GM12878 (cell line): Measurements from ENCODE around the gene PEMT. TPM values are rescaled to one million over a fixed set of nuclear protein-coding genes. Genes with fewer than 3 reads are reported as not detected.
A peak's percentile ranks its signal among the peaks of the same experiment; 100 is the strongest.

Experiments used
- ATAC-seq: fragments of 200-7000 bp; cut with Tn5 transposase; 3 replicates; pipeline ENCODE4 v1.9.1; 2020; ENCODE audit warnings: mild to moderate bottlenecking, moderate library complexity
- BruUV-seq: library from RNA; stranded (reverse); fragments of 400-500 nt; replicated peaks from 2 replicates; lab custom pipeline; 2021; lab: Mats Ljungman, UMichigan
- CTCF ChIA-PET: fragments of 300-600 bp; sonication (Branson Sonifier 250); formaldehyde crosslinking; extraction: SDS; loops from one replicate; lab custom pipeline; 2021; ENCODE audit warnings: inconsistent platforms; lab: Yijun Ruan, JAX
- POLR2A ChIA-PET: fragments of 350-600 bp; formaldehyde crosslinking; extraction: SDS; loops from one replicate; lab custom pipeline; 2021; ENCODE audit warnings: inconsistent platforms; lab: Charles Lee
- RAD21 ChIA-PET: fragments of 300-600 bp; sonication (Branson Sonifier 250); formaldehyde crosslinking; loops from one replicate; lab custom pipeline; 2023; ENCODE audit warnings: antibody characterized with exemption; ENCODE audit not compliant: unreplicated experiment; lab: Charles Lee
- SMC1A ChIA-PET: fragments of 300-600 bp; sonication (Branson Sonifier 250); formaldehyde crosslinking; loops from one replicate; lab custom pipeline; 2023; ENCODE audit not compliant: unreplicated experiment, uncharacterized antibody; lab: Charles Lee
- DNase-seq: peaks from one replicate; pipeline ENCODE4 v3.0.0-alpha.2; 2011; ENCODE audit warnings: low read depth, low spot score
- FAIRE-seq: peaks from 3 replicates; lab custom pipeline; 2011; peaks lifted over from hg19 to GRCh38; lab: Jason Lieb, UNC
- H2AFZ ChIP-seq: 2 replicates; pipeline ENCODE4 v1.6.0; 2011; ENCODE audit warnings: low read depth, low read length, control low read depth; ENCODE audit not compliant: control insufficient read depth
- H3K27ac ChIP-seq: 2 replicates; pipeline ENCODE4 v1.5.1; 2011; ENCODE audit warnings: control low read depth; ENCODE audit not compliant: control insufficient read depth, insufficient read depth
- H3K27me3 ChIP-seq, 2 experiments: replicated peaks in 1 of 2; 2 replicates each; pipeline versions ENCODE4 v1.6.0 to v1.6.1; 2011; ENCODE audit warnings: low read length in 1 of 2; ENCODE audit not compliant: control insufficient read depth in 2 of 2, insufficient read depth in 2 of 2
- H3K36me3 ChIP-seq, 2 experiments: 2 replicates each; pipeline ENCODE4 v1.5.1; 2011; ENCODE audit warnings: low read length in 1 of 2; ENCODE audit not compliant: control insufficient read depth in 2 of 2, insufficient read depth in 2 of 2
- H3K4me1 ChIP-seq: 2 replicates; pipeline ENCODE4 v1.6.1; 2011; ENCODE audit warnings: mild to moderate bottlenecking, low read length, moderate library complexity, mixed read lengths; ENCODE audit not compliant: control insufficient read depth, insufficient read depth
- H3K4me2 ChIP-seq: 2 replicates; pipeline ENCODE4 v1.6.0; 2011; ENCODE audit warnings: control low read depth; ENCODE audit not compliant: control insufficient read depth, insufficient read depth
- H3K4me3 ChIP-seq: fragments of 200-600 bp; sonication (generic); 2 replicates; pipeline ENCODE4 v1.5.1; 2016
- H3K79me2 ChIP-seq: 2 replicates; pipeline ENCODE4 v1.6.0; 2011; ENCODE audit warnings: low read length; ENCODE audit not compliant: control insufficient read depth, insufficient read depth
- H3K9ac ChIP-seq: 2 replicates; pipeline ENCODE4 v1.8.0; 2011; ENCODE audit warnings: low read length, control low read depth, mixed read lengths; ENCODE audit not compliant: control insufficient read depth, insufficient read depth
- H3K9me3 ChIP-seq: replicated peaks from 3 replicates; pipeline ENCODE4 v1.5.1; 2011; ENCODE audit warnings: mild to moderate bottlenecking, low read length; ENCODE audit not compliant: control insufficient read depth, insufficient read depth
- H4K20me1 ChIP-seq: 2 replicates; pipeline ENCODE4 v1.6.0; 2011; ENCODE audit not compliant: control insufficient read depth, insufficient read depth
- ASH2L ChIP-seq: fragments of 300-600, 200-600 bp; sonication (generic); IDR thresholded peaks from 2 replicates; pipeline ENCODE4 v1.6.1; 2017; ENCODE audit warnings: low read depth, mild to moderate bottlenecking, borderline replicate concordance
- BCL11A ChIP-seq: IDR thresholded peaks from 2 replicates; pipeline ENCODE4 v1.6.1; 2011; ENCODE audit warnings: low read depth, low read length
- CBX3 ChIP-seq: fragments of 200-600 bp; sonication (generic); IDR thresholded peaks from 2 replicates; pipeline ENCODE4 v1.6.1; 2016; ENCODE audit warnings: low read depth, borderline replicate concordance
- GABPA ChIP-seq: IDR thresholded peaks from 2 replicates; pipeline ENCODE4 v1.6.1; 2014; ENCODE audit warnings: antibody characterized with exemption, low read depth, mild to moderate bottlenecking, inconsistent platforms
- GATAD2B ChIP-seq: fragments of 450-650 bp; conservative IDR thresholded peaks from 2 replicates; pipeline ENCODE4 v1.6.1; 2017; ENCODE audit warnings: low read depth, mild to moderate bottlenecking, moderate library complexity
- HDGF ChIP-seq: fragments of 450-650 bp; IDR thresholded peaks from 2 replicates; pipeline ENCODE4 v1.6.1; 2016; ENCODE audit warnings: antibody characterized with exemption
- IRF4 ChIP-seq: IDR thresholded peaks from 2 replicates; pipeline ENCODE4 v1.6.1; 2011; ENCODE audit warnings: low read depth, low read length
- JUND ChIP-seq: IDR thresholded peaks from 2 replicates; pipeline ENCODE4 v1.6.1; 2012; ENCODE audit warnings: low read depth, mild to moderate bottlenecking, low read length, improper control_type of control experiment, moderate library complexity
- KDM1A ChIP-seq: fragments of 200-600 bp; sonication (generic); IDR thresholded peaks from 2 replicates; pipeline ENCODE4 v1.6.1; 2016; ENCODE audit warnings: borderline replicate concordance
- KLF5 ChIP-seq: fragments of 450-650 bp; IDR thresholded peaks from 2 replicates; pipeline ENCODE4 v1.6.1; 2014; ENCODE audit warnings: mild to moderate bottlenecking; ENCODE audit not compliant: partially characterized antibody
- MEF2B ChIP-seq: fragments of 450-650 bp; IDR thresholded peaks from 2 replicates; pipeline ENCODE4 v1.6.1; 2018; ENCODE audit warnings: mild to moderate bottlenecking, moderate library complexity; ENCODE audit not compliant: partially characterized antibody, poor library complexity, severe bottlenecking
- NFXL1 ChIP-seq: fragments of 450-650 bp; IDR thresholded peaks from 2 replicates; pipeline ENCODE4 v1.6.1; 2017; ENCODE audit warnings: antibody characterized with exemption, mild to moderate bottlenecking, borderline replicate concordance
- NR2C2 ChIP-seq: IDR thresholded peaks from 2 replicates; pipeline ENCODE4 v1.6.1; 2011; ENCODE audit warnings: borderline replicate concordance, low read depth; ENCODE audit not compliant: control insufficient read depth, insufficient read length
- PAX5 ChIP-seq: IDR thresholded peaks from 2 replicates; pipeline ENCODE4 v1.6.1; 2011; ENCODE audit warnings: low read depth, low read length, borderline replicate concordance
- PAX8 ChIP-seq: fragments of 450-650 bp; IDR thresholded peaks from 2 replicates; pipeline ENCODE4 v1.6.1; 2017; ENCODE audit warnings: mild to moderate bottlenecking, moderate library complexity
- RAD21 ChIP-seq: IDR thresholded peaks from 2 replicates; pipeline ENCODE4 v1.6.1; 2011; ENCODE audit warnings: mild to moderate bottlenecking, low read depth, low read length, moderate library complexity; ENCODE audit not compliant: insufficient read depth
- RBBP5 ChIP-seq: fragments of 200-600 bp; sonication (generic); conservative IDR thresholded peaks from 2 replicates; pipeline ENCODE4 v1.6.1; 2016
- RUNX3 ChIP-seq: IDR thresholded peaks from 2 replicates; pipeline ENCODE4 v1.6.1; 2012; ENCODE audit warnings: low read length, inconsistent platforms
- SIN3A ChIP-seq: IDR thresholded peaks from 2 replicates; pipeline ENCODE4 v1.6.1; 2012; ENCODE audit warnings: low read depth, low read length, improper control_type of control experiment
- SP1 ChIP-seq: IDR thresholded peaks from one replicate; pipeline ENCODE4 v1.6.1; 2011; ENCODE audit warnings: low read depth, low read length
- STAT3 ChIP-seq: IDR thresholded peaks from 2 replicates; pipeline ENCODE4 v1.6.1; 2011; ENCODE audit warnings: low read depth, low read length, improper control_type of control experiment
- ZBED1 ChIP-seq: IDR thresholded peaks from 2 replicates; pipeline ENCODE4 v1.6.1; 2016; ENCODE audit warnings: borderline replicate concordance
- ZZZ3 ChIP-seq: IDR thresholded peaks from 2 replicates; pipeline ENCODE4 v1.6.1; 2011; ENCODE audit warnings: low read depth; ENCODE audit not compliant: control insufficient read depth, insufficient read length
- WGBS: methylation state at CpG from one replicate; pipeline ENCODE4 v1.1.6; 2016; ENCODE audit warnings: low lambda C conversion rate; ENCODE audit not compliant: insufficient replicate concordance, insufficient coverage; ENCODE audit errors: missing lambda C conversion rate; 5-methylcytosine and 5-hydroxymethylcytosine counted together
- in situ Hi-C: fragments of 300-500 bp; cut with MboI; formaldehyde crosslinking; loops from 9 replicates; pipeline ENCODE4 v1.14.3; 2018; ENCODE audit warnings: mixed read lengths
- intact Hi-C: fragments of 100-400 bp; cut with micrococcal nuclease; formaldehyde crosslinking; loops from one replicate; pipeline ENCODE4 v1.14.2; 2022; ENCODE audit not compliant: unreplicated experiment
- polyA plus RNA-seq, 11 experiments: library from polyadenylated mRNA; depleted of rRNA in 4 of 11; unstranded in 6 of 11; stranded (reverse) in 5 of 11; fragments of >200 nt; fragmentation: Nextera tagmentation in 4 of 11; fragmentation: Illumina TruSeq in 1 of 11; extraction: Ambion mirVana in 4 of 11; extraction: Trizol in 1 of 11; gene quantifications; 1 replicate in 1 of 11; 2 replicates in 10 of 11; pipeline versions ENCODE4 v1.2.1 to v1.2.3, GENCODE V29; 2011 to 2016; ENCODE audit warnings: inconsistent platforms in 2 of 11, missing spikeins in 2 of 11, low read depth in 1 of 11
- total RNA-seq, 4 experiments: library from RNA; depleted of rRNA in 3 of 4; stranded (reverse); fragments of >200 nt in 3 of 4; fragmentation: Illumina TruSeq in 1 of 4; extraction: Trizol in 1 of 4; gene quantifications; 2 replicates each; pipeline versions ENCODE4 v1.2.1 to v1.2.3, GENCODE V29; 2013 to 2021
- TF ChIP-seq, protein P1 (sequence below): IDR thresholded peaks from 2 replicates; pipeline ENCODE4 v1.6.1; 2012; ENCODE audit warnings: low read length, inconsistent platforms
- TF ChIP-seq, protein P2 (sequence below): IDR thresholded peaks from 2 replicates; pipeline ENCODE4 v1.6.1; 2011; ENCODE audit warnings: low read depth, mild to moderate bottlenecking, low read length, moderate library complexity, borderline replicate concordance; ENCODE audit errors: extremely low read depth

PEMT gene
- total and polyA plus RNA-seq, 10 of the 15 experiments (the other 5 are each of a cell fraction or from before 2014, with no cell fraction given) = 2.8 to 44.7 (median 25.4) TPM

DNA sequence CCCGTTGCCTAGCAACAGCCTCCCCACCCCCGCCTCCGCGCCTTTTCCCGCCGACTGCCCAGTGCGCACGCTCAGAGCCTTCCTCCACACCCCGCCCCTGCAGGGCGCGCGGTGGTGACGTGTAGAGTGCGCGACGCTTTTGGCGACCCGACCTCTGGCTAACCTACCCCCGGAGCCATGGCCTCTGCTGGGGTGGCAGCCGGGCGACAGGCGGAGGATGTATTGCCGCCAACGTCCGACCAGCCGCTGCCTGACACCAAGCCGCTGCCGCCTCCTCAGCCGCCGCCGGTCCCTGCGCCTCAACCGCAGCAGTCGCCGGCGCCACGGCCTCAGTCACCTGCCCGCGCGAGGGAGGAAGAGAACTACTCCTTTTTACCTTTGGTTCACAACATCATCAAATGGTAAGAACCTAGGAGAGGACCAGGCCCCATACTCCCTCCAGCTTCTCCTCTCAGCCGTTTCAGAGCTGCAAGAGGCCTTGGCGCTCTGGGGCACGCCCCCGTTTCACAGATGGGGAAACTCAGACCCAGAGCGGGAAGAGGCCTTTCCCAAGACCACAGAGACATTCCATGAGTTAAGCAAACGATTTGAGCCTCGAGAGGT lies 114.5 kb downstream of the PEMT start, which contains the start of gene MED9:
MED9 (plus strand) TSS at position 136 of the 603 bp plus-strand sequence; CDS start at position 178, 42 bp downstream.
- SMC1A ChIA-PET = no interaction called here
- H3K36me3 ChIP-seq = no peaks in the 10 kb centered on the region; a peak in 1 of 4 replicates
- H3K4me2 ChIP-seq = peak within 1 kb of the TSS; percentile 91
- ATAC-seq = peak; percentile 96
- peak within 1 kb of the TSS; percentile 89 for H3K4me3 ChIP-seq
- peak within 1 kb of the TSS; percentile 81 for H2AFZ ChIP-seq
- WGBS = under 1% methylated on average over 47 of the region's 47 CpGs
- H3K4me1 ChIP-seq = no peaks in the 10 kb centered on the region; the same call in 1 of the 2 replicates
- CTCF ChIA-PET = no interaction called here
- RAD21 ChIA-PET = no interaction called here
- POLR2A ChIA-PET = no interaction called here
- in situ Hi-C loops = no loop called here
- peak; percentile 64 for DNase-seq
- FAIRE-seq = peak; percentile 96
- H3K27me3 ChIP-seq = no peaks in the 10 kb centered on the region
- peak within 1 kb of the TSS; percentile 93 for H3K27ac ChIP-seq
- TSS peak; percentile 79 for BruUV-seq
- H3K9ac ChIP-seq = peak within 1 kb of the TSS; percentile 98
- no peaks in the 10 kb centered on the region for H4K20me1 ChIP-seq
- intact Hi-C loops = loop anchor here (1.0 kb wide), 1 partner anchor 23 kb away; no protein-coding TSS in a partner anchor
- peaks cover 27% of the 10 kb centered on the region for H3K79me2 ChIP-seq
- H3K9me3 ChIP-seq = no peaks in the 10 kb centered on the region
- TF ChIP-seq PAX8 = no peak
- TF ChIP-seq ASH2L = peak; percentile 68; the same call in 1 of the 2 replicates
- TF ChIP-seq KDM1A = no peak
- peak; percentile 81 for TF ChIP-seq SIN3A
- TF ChIP-seq NFXL1 = no peak
- TF ChIP-seq GABPA = no peak
- peak; percentile 54; the same call in 1 of the 2 replicates for TF ChIP-seq RUNX3
- TF ChIP-seq KLF5 = no peak
- no peak for TF ChIP-seq HDGF
- no peak for TF ChIP-seq MEF2B
- TF ChIP-seq JUND = no peak
- TF ChIP-seq, protein P1, sequence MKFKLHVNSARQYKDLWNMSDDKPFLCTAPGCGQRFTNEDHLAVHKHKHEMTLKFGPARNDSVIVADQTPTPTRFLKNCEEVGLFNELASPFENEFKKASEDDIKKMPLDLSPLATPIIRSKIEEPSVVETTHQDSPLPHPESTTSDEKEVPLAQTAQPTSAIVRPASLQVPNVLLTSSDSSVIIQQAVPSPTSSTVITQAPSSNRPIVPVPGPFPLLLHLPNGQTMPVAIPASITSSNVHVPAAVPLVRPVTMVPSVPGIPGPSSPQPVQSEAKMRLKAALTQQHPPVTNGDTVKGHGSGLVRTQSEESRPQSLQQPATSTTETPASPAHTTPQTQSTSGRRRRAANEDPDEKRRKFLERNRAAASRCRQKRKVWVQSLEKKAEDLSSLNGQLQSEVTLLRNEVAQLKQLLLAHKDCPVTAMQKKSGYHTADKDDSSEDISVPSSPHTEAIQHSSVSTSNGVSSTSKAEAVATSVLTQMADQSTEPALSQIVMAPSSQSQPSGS = no peak
- 0 out of 2 replicates have a peak, but pooled peaks have one; percentile 50 for TF ChIP-seq PAX5
- TF ChIP-seq STAT3 = no peak
- no peak for TF ChIP-seq CBX3
- no peak for TF ChIP-seq NR2C2
- peak; percentile 57; the same call in 1 of the 2 replicates for TF ChIP-seq GATAD2B
- TF ChIP-seq IRF4 = no peak
- TF ChIP-seq RBBP5 = no peak
- TF ChIP-seq RAD21 = no peak
- 0 out of 2 replicates have a peak, but pooled peaks have one; percentile 30 for TF ChIP-seq BCL11A
- TF ChIP-seq ZZZ3 = no peak
- TF ChIP-seq, protein P2, sequence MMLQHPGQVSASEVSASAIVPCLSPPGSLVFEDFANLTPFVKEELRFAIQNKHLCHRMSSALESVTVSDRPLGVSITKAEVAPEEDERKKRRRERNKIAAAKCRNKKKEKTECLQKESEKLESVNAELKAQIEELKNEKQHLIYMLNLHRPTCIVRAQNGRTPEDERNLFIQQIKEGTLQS = peak; percentile 94
- no peak for TF ChIP-seq ZBED1
- peak; percentile 85 for TF ChIP-seq SP1
